ENCODE measurements around the gene OR8D4.
"Not testable (repeated sequence)": the region's sequence is repeated elsewhere in the genome, so short reads cannot be mapped to it uniquely, and the experiment has no call there.

Gene OR8D4

DNA sequence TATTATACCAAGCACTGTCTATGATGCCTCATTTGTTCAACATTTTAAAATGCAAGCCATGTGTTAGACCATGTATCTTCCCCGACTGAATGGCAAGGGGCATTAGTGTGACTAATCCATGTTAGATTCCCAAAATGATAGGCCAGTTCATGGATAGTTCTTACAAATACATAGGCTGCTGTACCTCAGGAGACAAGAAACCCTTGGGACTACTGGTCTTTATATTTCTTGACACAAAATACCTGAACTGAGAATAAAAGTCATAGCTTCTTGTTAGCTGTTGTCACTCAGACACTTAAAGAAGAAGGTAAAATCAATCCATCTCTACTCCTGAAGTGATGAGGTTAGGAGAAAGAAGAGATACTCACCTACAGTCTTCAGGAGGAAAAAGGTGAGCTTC lies at the start of gene OR8D4:
OR8D4 (plus strand) TSS at position 301 of the 400 bp plus-strand sequence. CDS start 4,265 bp downstream, outside the sequence.
- no peak for DNase-seq

- no peak for DNase-seq
These were observed 49.6 kb upstream of the OR8D4 start for GRCh38 chr11:123852321-123852720.

DNA sequence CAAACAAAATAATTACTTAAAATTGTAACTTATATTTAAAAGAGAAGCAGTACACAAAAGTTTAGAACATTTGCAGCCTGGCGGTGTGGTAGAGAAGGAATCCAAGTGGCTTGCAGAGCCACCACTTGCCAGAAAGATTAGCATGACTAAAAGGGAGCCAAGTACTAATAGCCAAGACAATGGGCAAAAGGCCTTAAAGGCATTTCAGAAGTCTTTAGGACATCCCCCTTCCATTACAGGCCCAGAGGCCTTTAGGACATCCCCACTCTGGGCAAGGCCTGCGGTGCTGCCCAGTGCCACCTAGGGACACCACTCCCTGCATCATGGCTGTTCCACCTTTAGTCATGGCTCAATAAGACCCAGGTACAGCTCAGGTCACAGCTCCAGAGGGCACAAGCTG lies 48.9 kb upstream of the OR8D4 start:
- DNase-seq: no peak

DNA sequence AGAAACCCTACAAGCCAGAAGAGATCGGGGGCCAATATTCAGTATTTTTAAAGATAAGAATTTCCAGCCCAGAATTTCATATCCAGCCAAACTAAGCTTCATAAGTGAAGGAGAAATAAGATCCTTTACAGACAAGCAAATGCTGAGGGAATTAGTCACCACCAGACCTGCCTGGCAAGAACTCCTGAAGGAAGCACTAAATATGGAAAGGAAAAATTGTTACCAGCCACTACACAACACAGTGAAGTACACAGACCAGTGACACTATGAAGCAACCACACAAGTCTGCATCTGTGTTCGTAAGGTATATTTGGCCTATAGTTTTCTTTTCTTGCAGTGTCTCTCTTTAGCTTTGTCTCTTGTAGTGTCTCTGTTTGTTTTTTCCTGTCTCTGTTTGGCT lies 45.5 kb upstream of the OR8D4 start:
- DNase-seq: no peak

- DNase-seq: no peak
These were observed 42.2 kb upstream of the OR8D4 start for GRCh38 chr11:123859731-123860130.

DNA sequence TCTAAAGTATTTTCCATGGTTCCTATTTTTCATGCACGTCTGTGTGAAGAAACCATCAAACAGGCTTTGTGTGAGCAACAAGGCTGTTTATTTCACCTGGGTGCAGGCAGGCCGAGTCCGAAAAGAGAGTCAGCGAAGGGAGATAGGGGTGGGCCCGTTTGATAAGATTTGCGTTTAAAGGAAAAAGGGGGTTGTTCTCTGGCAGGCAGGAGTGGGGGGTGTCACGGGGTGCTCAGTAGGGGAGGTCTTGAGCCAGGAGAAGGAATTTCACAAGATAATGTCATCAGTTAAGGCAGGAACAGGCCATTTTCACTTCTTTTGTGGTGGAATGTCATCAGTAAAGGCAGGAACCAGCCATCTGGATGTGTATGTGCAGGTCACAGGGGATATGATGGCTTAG lies 36.7 kb upstream of the OR8D4 start:
- DNase-seq: not testable (repeated sequence)

DNA sequence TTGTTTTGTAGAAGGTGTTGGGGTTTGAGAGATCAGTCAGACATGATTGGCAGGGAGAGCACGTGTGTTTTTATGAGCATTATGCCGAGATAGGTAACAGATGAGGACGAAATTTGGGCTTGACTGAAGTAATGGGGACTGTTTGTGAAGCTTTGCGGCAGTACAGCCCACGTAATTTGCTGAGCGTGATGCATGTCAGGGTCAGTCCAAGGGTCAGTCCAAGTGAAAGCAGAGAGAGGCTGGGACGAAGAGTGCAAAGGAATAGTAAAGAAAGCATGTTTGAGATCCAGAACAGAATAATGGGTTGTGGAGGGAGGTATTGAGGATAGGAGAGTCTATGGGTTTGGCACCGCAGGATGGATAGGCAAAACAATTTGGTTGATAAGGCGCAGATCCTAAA lies 34.2 kb upstream of the OR8D4 start:
- not testable (repeated sequence) for DNase-seq

DNA sequence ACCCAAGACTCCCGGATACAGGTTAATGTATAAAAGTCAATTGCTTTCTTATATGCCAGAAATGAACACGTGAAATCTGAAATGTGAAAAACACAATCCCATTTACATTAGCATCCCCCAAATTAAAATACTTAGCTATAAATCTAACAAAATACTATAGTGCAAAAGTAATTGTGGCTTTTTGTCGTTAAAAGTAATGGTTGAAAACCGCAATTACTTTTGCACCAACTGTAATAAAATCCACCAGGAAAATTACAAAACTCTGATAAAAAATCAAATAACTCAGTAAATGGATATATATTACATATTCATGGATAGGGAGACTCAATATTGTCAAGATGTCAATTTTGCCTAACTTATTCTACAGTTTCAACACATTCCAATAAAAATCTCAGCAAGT lies 21.1 kb upstream of the OR8D4 start:
- no peak for DNase-seq

DNA sequence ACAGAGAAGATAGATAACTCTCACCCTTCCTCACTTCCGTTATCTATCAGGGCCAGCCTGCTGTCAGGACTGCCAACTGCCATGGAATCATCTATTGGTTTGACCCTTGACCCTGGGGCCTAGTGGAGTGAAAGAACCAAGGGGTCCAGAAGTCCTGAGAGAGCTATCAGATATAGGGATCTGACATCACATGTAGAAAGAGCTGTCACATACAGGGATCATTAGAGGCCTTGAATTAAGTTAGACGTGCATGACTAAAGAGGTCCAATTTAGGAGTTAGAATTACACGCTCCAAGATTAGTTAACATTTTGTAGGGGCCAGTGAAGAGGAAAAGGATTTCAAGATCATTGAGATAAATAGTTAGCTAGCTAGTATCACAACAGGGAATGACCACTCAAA lies 16.4 kb upstream of the OR8D4 start, which contains the start of gene TMEM225:
TMEM225 (minus strand) TSS at position 101 of the 400 bp plus-strand sequence. CDS start 245 bp downstream, outside the sequence.
- no peak for DNase-seq

DNA sequence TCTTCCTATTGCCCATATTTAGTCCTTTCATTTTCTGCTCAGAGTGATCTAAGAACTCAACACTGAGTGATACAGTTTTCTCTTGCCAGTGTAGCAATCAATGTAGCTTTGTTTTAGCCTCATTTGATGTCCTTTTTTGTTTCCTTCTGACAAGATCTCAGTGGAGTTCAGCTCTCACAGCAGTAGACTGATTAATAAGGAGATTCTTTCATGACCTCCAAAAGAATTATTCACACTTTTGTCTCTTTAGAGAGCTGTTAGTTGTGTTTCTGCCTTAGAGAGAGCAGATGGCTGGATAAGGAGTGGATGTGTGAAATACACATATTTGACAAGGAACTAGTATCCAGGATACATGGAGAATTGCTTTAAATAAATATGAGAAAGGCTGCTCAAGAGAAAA lies 9.9 kb upstream of the OR8D4 start:
- no peak for DNase-seq

- DNase-seq: no peak
These were observed 2.2 kb upstream of the OR8D4 start for GRCh38 chr11:123899792-123900191.

DNA sequence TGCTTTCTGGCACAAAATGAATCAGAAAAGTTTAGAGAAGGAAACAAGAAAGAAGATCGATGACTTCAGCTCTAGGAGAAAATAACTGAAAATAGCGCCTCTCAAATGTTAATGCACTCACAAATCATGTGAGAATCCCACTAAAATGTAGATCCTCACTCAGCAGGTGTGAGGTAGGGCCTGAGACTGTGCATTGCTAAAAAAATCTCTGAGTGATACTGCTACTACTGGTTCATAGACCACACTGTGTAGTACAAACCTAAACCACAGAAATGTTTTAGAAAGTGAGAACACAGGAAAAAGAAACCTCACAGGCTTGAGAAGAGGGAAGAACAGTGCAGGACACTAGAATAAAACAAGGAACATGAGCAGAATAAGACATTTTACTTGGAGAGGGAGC lies 2.0 kb downstream of the OR8D4 start:
- DNase-seq: no peak

DNA sequence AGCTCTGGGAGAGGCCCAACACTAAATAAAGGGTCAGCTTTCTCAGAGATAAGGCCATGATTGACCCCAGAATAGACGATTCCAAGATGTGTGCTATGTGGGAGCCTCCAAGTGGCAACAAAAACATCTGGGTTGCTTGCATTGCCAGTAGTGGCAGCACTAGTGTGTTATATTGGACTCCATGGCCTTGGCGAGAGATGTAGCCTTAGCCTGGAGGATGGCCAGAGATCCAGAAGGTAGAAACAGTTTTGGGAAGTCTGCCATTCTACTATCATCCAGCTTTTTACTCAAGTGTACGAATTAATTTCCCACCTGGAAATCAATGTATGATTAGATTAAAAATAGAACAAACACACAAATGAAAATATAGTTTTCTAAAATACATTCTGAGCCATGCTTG lies 3.0 kb downstream of the OR8D4 start:
- DNase-seq: no peak

DNA sequence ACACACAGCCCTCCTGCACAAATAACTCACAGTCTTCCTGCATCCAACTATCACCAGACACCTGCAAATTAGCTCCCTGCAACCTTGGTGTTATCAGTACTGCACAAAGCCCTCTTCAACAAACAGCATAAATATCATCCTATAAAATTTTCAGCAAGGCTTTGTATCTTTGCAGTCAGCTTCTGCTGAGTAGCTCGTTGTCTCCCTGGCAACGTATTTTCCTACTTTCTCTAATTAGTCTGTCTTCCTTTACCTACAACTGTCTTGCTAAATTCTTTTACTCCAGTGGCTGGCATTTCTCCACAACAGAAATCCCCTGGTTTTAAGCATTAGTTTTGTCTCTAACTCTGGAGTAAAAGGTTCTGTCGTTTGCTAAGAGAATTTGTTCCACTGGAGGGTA lies 3.9 kb downstream of the OR8D4 start:
- DNase-seq: no peak

DNA sequence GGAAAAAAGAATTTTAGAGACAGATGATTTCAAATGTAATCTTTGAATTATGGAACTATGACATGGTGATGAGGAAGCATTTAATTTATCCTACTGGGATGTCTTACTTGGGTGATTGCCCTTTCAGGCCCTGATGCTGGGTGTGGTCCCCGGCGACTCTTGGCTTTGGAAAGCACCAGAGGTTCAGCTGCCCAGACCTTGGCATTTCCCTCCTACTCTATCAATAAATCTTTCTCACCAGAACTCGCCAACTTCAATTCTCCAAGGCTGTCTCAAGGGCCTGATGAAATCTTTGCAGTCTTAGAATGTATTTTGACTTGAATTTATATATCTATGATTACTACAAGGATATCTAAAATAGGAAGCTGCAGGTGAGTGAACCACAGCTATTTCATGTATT lies 19.0 kb downstream of the OR8D4 start:
- no peak for DNase-seq

DNA sequence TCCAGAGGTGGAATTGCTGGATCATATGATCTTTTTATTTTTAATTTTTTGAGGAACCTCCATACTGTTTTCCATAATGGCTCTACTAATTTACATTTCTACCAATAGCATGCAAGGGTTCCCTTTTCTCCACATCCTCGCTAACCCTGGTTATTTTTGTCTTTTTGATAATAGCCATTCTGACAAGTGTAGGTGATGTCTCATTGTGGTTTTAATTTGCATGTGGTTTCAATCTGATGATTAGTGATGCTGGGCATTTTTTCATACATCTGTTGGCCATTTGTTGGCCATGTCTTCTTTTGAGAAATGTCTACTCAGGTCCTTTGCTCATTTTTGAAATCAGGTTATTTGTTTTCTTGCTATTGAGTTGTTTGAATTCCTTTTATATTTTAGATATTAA lies 22.1 kb downstream of the OR8D4 start:
- no peak for DNase-seq

DNA sequence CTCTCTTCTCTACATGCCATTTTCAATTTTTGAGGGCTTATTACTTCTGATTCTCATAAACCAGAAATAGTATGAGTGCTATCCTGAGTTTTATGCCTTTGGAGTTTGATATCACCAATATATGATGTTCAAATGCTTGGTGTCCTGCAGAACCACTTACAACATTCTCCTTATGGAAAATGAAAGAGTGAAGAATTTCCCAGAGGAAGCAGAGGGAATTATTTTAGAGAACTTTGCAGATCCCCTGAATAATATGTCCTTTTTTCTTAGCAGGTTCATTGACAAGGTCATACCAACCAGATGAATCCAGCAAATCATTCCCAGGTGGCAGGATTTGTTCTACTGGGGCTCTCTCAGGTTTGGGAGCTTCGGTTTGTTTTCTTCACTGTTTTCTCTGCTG lies 37.4 kb downstream of the OR8D4 start, which contains the start of gene OR4D5:
OR4D5 (plus strand) TSS at position 301 of the 400 bp plus-strand sequence; CDS start at position 301, 0 bp downstream.
- DNase-seq: no peak

DNA sequence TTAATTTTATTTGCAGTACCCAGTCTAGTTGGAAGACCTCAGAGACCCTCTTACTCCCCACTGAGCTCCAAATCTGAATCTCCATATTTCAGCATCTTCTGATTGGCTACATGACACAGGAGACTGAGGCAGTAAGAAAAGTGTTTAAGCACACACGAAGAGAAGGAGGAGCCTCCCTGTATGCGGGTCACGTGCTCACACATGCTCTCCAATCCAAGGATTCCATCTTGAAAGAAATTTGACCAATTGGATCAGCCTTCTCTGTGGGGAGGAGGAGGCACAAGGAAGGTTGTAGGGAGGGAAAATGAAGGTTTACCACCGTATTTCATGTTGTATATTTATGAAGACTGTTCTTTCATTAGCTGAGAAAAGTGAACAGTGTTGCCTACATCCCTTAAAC lies 40.4 kb downstream of the OR8D4 start:
- no peak for DNase-seq

- DNase-seq: no peak
These were observed 41.8 kb downstream of the OR8D4 start, which contains the start of gene OR6T1 for GRCh38 chr11:123943738-123944137. TSS of gene OR6T1 (minus strand) at chr11:123943838. CDS start at chr11:123943838, 0 bp downstream.

DNA sequence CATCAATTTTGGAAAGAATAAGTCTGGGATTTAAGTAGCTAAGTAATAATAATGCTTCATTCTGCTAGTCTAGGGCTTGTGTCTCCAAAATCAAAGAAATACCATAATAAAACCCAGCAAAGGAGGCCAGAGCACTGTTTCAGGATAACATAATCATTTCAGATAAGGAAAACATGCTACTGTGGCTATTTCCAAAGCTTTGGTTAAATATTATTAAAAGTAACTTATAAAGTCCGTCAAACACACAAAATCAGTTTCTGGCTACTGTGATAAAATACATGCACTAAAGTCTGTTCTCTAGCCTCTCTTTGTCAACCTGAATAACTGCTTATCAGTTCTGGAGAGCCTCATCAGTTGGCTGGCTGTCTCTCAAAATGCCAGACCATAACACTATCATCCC lies 43.2 kb downstream of the OR8D4 start:
- no peak for DNase-seq

DNA sequence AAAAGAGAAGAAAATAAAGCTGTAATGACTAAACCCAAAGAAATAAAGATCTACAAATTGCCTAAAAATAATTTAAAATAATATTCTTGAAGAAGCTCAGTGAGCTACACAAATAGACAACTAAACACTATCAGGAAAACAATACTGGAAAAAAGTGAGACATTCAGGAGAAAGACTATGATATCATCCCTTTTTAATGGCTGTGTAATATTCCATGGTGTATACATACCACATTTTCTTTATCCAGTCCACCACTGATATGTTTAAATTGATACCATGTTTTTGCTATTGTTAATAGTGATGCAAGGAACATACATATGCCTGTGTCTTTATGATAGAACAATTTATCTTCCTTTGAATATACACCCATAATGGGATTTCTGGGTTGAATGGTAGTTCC lies 54.8 kb downstream of the OR8D4 start:
- no peak for DNase-seq

All from activated effector memory CD4-positive, alpha-beta T cell treated with Interleukin-2 at 50 U/mL for 16 hours (primary cell).